ENCODE data around the gene GABRR2. TPM values are rescaled to one million over a fixed set of nuclear protein-coding genes. Genes with fewer than 3 reads are reported as not detected.

Gene GABRR2
- total and polyA plus RNA-seq, 10 of the 15 experiments (the other 5 are each of a cell fraction or from before 2014, with no cell fraction given): 0.16 to 0.72 (median 0.32) TPM; not detected in 2

DNA sequence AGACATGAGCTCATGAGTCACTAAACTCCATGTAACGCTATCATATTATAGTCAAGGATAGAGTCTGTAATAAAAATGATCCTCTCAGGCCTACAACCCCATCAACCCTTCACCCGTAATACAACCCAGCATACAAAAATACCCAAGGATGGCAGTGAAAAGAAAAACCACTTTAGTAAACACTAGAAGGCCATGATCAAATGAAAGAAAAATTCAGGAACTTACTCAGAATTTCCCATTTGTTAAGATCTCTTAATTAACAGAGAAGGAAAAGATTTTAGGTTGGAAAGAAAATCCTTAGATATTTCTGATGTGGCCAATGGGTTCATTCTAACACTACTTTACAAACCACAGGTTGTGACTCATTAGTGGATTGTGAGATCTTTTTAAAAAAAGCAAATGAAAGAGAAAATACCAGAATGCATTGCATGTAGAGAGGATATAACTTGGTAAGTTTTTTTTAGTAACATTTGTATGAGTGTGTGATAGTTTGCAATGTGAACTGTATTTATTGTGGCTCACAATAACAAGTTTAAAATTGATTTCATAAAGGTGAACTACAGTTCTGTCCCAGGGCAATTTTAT is 45.4 kb upstream of the GABRR2 start:
- peak overlapping the region; percentile 77 for H3K4me2 ChIP-seq (ENCODE audit: control insufficient read depth, insufficient read depth)
- WGBS (ENCODE audit: insufficient coverage, insufficient replicate concordance, low lambda C conversion rate, missing lambda C conversion rate): 30% methylated on average over 2 of the region's 2 CpGs
- H2AFZ ChIP-seq (ENCODE audit: control insufficient read depth, low read depth, low read length): peak overlapping the region; percentile 74
- in situ Hi-C loops (cut with MboI) (no loop called here), intact Hi-C loops (cut with micrococcal nuclease; ENCODE audit: unreplicated experiment) (no loop called here)
- ChIA-PET RAD21 (ENCODE audit: unreplicated experiment) (interaction anchor here (1.1 to 11.8 kb wide), 6 partner anchors 9 to 62 kb away, joined by 3 to 187 read pairs (median 9); partner anchors contain the start of gene UBE2J1), CTCF (interaction anchor here (1.0 to 11.4 kb wide), 5 partner anchors 8 to 249 kb away, joined by 3 to 260 read pairs (median 9); partner anchors contain the start of gene UBE2J1), POLR2A (interaction anchor here (1.0 to 3.7 kb wide), 6 partner anchors 11 to 280 kb away, joined by 3 to 51 read pairs (median 4); partner anchors contain the start of genes LYRM2 and PNRC1), SMC1A (ENCODE audit: uncharacterized antibody, unreplicated experiment) (interaction anchor here (0.8 to 11.9 kb wide), 6 partner anchors 9 to 119 kb away, joined by 3 to 252 read pairs (median 10); partner anchors contain the start of gene UBE2J1)
- peaks cover 64% of the 10 kb centered on the region for H3K4me1 ChIP-seq (ENCODE audit: control insufficient read depth, insufficient read depth, low read length)
- no peaks in the 10 kb centered on the region for H3K27me3 ChIP-seq (replicated peaks in 1 of 2; ENCODE audit: control insufficient read depth in 2 of 2, insufficient read depth in 2 of 2, low read length in 1 of 2)
- ATAC-seq (peak; percentile 77), FAIRE-seq (peak; percentile 78), DNase-seq (ENCODE audit: low read depth, low spot score) (no peak)
- no peaks in the 10 kb centered on the region for H3K36me3 ChIP-seq (ENCODE audit: control insufficient read depth in 2 of 2, insufficient read depth in 2 of 2, low read length in 1 of 2)
- no TSS peak for BruUV-seq (replicated peaks)
- peaks cover 5% of the 10 kb centered on the region for H3K79me2 ChIP-seq (ENCODE audit: control insufficient read depth, insufficient read depth, low read length)
- H3K4me3 ChIP-seq: peak overlapping the region; percentile 10; the same call in 1 of the 2 replicates
- peak overlapping the region; percentile 90 for H3K27ac ChIP-seq (ENCODE audit: control insufficient read depth, insufficient read depth)
- peaks cover 2% of the 10 kb centered on the region; the same call in 2 of the 3 replicates for H3K9me3 ChIP-seq (replicated peaks; ENCODE audit: control insufficient read depth, insufficient read depth, low read length)
- H4K20me1 ChIP-seq (ENCODE audit: control insufficient read depth, insufficient read depth): no peaks in the 10 kb centered on the region
- H3K9ac ChIP-seq (ENCODE audit: control insufficient read depth, insufficient read depth, low read length): peak overlapping the region; percentile 35
- TF ChIP-seq, protein P1, sequence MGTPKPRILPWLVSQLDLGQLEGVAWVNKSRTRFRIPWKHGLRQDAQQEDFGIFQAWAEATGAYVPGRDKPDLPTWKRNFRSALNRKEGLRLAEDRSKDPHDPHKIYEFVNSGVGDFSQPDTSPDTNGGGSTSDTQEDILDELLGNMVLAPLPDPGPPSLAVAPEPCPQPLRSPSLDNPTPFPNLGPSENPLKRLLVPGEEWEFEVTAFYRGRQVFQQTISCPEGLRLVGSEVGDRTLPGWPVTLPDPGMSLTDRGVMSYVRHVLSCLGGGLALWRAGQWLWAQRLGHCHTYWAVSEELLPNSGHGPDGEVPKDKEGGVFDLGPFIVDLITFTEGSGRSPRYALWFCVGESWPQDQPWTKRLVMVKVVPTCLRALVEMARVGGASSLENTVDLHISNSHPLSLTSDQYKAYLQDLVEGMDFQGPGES (IDR thresholded peaks at IDR 0.05): no peak
- TF ChIP-seq EP300 (IDR thresholded peaks at IDR 0.05; ENCODE audit: borderline replicate concordance in 1 of 2, control insufficient read depth in 1 of 2, low read depth in 2 of 2, low read length in 2 of 2) (peak; percentile 26 to 80; a peak in 2 of 4 replicates), DPF2 (IDR thresholded peaks at IDR 0.05) (peak; percentile 20; the same call in 1 of the 2 replicates), TCF7 (IDR thresholded peaks at IDR 0.05; ENCODE audit: borderline replicate concordance) (peak; percentile 44; the same call in 1 of the 2 replicates), IRF4 (IDR thresholded peaks at IDR 0.05; ENCODE audit: low read depth, low read length) (peak; percentile 62; the same call in 1 of the 2 replicates), JUND (IDR thresholded peaks at IDR 0.05; ENCODE audit: low read depth, low read length) (no peak), POLR2AphosphoS2 (IDR thresholded peaks at IDR 0.05; ENCODE audit: low read depth, low read length) (no peak), NFIC (IDR thresholded peaks at IDR 0.05; ENCODE audit: low read depth, low read length) (peak; percentile 92), ZBED1 (IDR thresholded peaks at IDR 0.05; ENCODE audit: borderline replicate concordance) (peak; percentile 63), MYB (IDR thresholded peaks at IDR 0.05; ENCODE audit: borderline replicate concordance, low read depth, low read length) (no peak)
- TF ChIP-seq, protein P2, sequence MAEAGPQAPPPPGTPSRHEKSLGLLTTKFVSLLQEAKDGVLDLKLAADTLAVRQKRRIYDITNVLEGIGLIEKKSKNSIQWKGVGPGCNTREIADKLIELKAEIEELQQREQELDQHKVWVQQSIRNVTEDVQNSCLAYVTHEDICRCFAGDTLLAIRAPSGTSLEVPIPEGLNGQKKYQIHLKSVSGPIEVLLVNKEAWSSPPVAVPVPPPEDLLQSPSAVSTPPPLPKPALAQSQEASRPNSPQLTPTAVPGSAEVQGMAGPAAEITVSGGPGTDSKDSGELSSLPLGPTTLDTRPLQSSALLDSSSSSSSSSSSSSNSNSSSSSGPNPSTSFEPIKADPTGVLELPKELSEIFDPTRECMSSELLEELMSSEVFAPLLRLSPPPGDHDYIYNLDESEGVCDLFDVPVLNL (IDR thresholded peaks at IDR 0.05; ENCODE audit: low read depth, low read length): no peak
- TF ChIP-seq, protein P3, sequence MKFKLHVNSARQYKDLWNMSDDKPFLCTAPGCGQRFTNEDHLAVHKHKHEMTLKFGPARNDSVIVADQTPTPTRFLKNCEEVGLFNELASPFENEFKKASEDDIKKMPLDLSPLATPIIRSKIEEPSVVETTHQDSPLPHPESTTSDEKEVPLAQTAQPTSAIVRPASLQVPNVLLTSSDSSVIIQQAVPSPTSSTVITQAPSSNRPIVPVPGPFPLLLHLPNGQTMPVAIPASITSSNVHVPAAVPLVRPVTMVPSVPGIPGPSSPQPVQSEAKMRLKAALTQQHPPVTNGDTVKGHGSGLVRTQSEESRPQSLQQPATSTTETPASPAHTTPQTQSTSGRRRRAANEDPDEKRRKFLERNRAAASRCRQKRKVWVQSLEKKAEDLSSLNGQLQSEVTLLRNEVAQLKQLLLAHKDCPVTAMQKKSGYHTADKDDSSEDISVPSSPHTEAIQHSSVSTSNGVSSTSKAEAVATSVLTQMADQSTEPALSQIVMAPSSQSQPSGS (IDR thresholded peaks at IDR 0.05; ENCODE audit: low read length): peak; percentile 81
- TF ChIP-seq, protein P4, sequence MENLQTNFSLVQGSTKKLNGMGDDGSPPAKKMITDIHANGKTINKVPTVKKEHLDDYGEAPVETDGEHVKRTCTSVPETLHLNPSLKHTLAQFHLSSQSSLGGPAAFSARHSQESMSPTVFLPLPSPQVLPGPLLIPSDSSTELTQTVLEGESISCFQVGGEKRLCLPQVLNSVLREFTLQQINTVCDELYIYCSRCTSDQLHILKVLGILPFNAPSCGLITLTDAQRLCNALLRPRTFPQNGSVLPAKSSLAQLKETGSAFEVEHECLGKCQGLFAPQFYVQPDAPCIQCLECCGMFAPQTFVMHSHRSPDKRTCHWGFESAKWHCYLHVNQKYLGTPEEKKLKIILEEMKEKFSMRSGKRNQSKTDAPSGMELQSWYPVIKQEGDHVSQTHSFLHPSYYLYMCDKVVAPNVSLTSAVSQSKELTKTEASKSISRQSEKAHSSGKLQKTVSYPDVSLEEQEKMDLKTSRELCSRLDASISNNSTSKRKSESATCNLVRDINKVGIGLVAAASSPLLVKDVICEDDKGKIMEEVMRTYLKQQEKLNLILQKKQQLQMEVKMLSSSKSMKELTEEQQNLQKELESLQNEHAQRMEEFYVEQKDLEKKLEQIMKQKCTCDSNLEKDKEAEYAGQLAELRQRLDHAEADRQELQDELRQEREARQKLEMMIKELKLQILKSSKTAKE (IDR thresholded peaks at IDR 0.05; ENCODE audit: low read depth, poor library complexity, severe bottlenecking): peak; percentile 28
- TF ChIP-seq, protein P5, sequence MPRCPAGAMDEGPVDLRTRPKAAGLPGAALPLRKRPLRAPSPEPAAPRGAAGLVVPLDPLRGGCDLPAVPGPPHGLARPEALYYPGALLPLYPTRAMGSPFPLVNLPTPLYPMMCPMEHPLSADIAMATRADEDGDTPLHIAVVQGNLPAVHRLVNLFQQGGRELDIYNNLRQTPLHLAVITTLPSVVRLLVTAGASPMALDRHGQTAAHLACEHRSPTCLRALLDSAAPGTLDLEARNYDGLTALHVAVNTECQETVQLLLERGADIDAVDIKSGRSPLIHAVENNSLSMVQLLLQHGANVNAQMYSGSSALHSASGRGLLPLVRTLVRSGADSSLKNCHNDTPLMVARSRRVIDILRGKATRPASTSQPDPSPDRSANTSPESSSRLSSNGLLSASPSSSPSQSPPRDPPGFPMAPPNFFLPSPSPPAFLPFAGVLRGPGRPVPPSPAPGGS (IDR thresholded peaks at IDR 0.05; ENCODE audit: borderline replicate concordance, insufficient read depth, low read depth, low read length, poor library complexity, severe bottlenecking): no peak
